HEK293 (cell line): Measurements from ENCODE around the gene ZNF174.

Source experiments
- GFI1B ChIP-seq: fragments of 450-650 bp; formaldehyde crosslinking; IDR thresholded peaks from 2 replicates; pipeline ENCODE4 v1.5.1; 2016; ENCODE audit warnings: missing biosample characterization, missing genetic modification characterization
- OSR2 ChIP-seq: fragments of 450-650 bp; formaldehyde crosslinking; IDR thresholded peaks from 2 replicates; pipeline ENCODE4 v1.5.1; 2016; ENCODE audit warnings: missing biosample characterization, missing genetic modification characterization
- SCRT2 ChIP-seq: fragments of 450-650 bp; formaldehyde crosslinking; IDR thresholded peaks from 2 replicates; pipeline ENCODE4 v1.5.1; 2016; ENCODE audit warnings: missing biosample characterization, missing genetic modification characterization
- SP7 ChIP-seq: fragments of 450-650 bp; formaldehyde crosslinking; IDR thresholded peaks from 2 replicates; pipeline ENCODE4 v1.5.1; 2016; ENCODE audit warnings: missing biosample characterization, missing genetic modification characterization
- TCF7L2 ChIP-seq: IDR thresholded peaks from 2 replicates; pipeline ENCODE4 v1.6.1; 2011; ENCODE audit warnings: low read depth, mild to moderate bottlenecking, inconsistent platforms, low read length, moderate library complexity, borderline replicate concordance
- ZBTB21 ChIP-seq: fragments of 450-650 bp; formaldehyde crosslinking; IDR thresholded peaks from 2 replicates; pipeline ENCODE4 v1.5.1; 2017; ENCODE audit warnings: missing biosample characterization, missing genetic modification characterization
- ZNF10 ChIP-seq: fragments of 450-650 bp; formaldehyde crosslinking; IDR thresholded peaks from 2 replicates; pipeline ENCODE4 v1.5.1; 2017; ENCODE audit warnings: missing biosample characterization, missing genetic modification characterization
- ZNF132 ChIP-seq: fragments of 450-650 bp; formaldehyde crosslinking; IDR thresholded peaks from 2 replicates; pipeline ENCODE4 v1.5.1; 2017; ENCODE audit warnings: missing biosample characterization, missing genetic modification characterization, borderline replicate concordance
- ZNF138 ChIP-seq: fragments of 450-650 bp; formaldehyde crosslinking; IDR thresholded peaks from 2 replicates; pipeline ENCODE4 v1.5.1; 2016; ENCODE audit warnings: missing biosample characterization, missing genetic modification characterization, borderline replicate concordance
- ZNF155 ChIP-seq: fragments of 450-650 bp; formaldehyde crosslinking; IDR thresholded peaks from 2 replicates; pipeline ENCODE4 v1.5.1; 2016; ENCODE audit warnings: missing biosample characterization, missing genetic modification characterization
- ZNF169 ChIP-seq: fragments of 450-650 bp; formaldehyde crosslinking; IDR thresholded peaks from 2 replicates; pipeline ENCODE4 v1.5.1; 2016; ENCODE audit warnings: missing biosample characterization, missing genetic modification characterization
- ZNF202 ChIP-seq: fragments of 450-650 bp; formaldehyde crosslinking; IDR thresholded peaks from 2 replicates; pipeline ENCODE4 v1.5.1; 2016; ENCODE audit warnings: missing biosample characterization, missing genetic modification characterization, borderline replicate concordance
- ZNF529 ChIP-seq: fragments of 450-650 bp; formaldehyde crosslinking; IDR thresholded peaks from 2 replicates; pipeline ENCODE4 v1.5.1; 2017; ENCODE audit warnings: missing genetic modification characterization, missing biosample characterization; ENCODE audit not compliant: insufficient replicate concordance
- ZNF621 ChIP-seq: fragments of 450-650 bp; formaldehyde crosslinking; IDR thresholded peaks from 2 replicates; pipeline ENCODE4 v1.5.1; 2017; ENCODE audit warnings: missing biosample characterization, missing genetic modification characterization
- ZNF701 ChIP-seq: fragments of 450-650 bp; formaldehyde crosslinking; IDR thresholded peaks from 2 replicates; pipeline ENCODE4 v1.5.1; 2016; ENCODE audit warnings: missing biosample characterization, missing genetic modification characterization
- ZNF837 ChIP-seq: fragments of 450-650 bp; formaldehyde crosslinking; IDR thresholded peaks from 2 replicates; pipeline ENCODE4 v1.5.1; 2016; ENCODE audit warnings: missing biosample characterization, missing genetic modification characterization
- TF ChIP-seq, protein P1 (sequence below): fragments of 450-650 bp; formaldehyde crosslinking; conservative IDR thresholded peaks from 2 replicates; pipeline ENCODE4 v1.5.1; 2016; ENCODE audit warnings: low read depth, missing biosample characterization, missing genetic modification characterization
- TF ChIP-seq, protein P2 (sequence below): fragments of 450-650 bp; formaldehyde crosslinking; IDR thresholded peaks from 2 replicates; pipeline ENCODE4 v1.5.1; 2016; ENCODE audit warnings: missing biosample characterization, missing genetic modification characterization
- TF ChIP-seq, protein P3 (sequence below): fragments of 450-650 bp; formaldehyde crosslinking; IDR thresholded peaks from 2 replicates; pipeline ENCODE4 v1.5.1; 2016; ENCODE audit warnings: missing biosample characterization, missing genetic modification characterization
- TF ChIP-seq, protein P4 (sequence below): fragments of 450-650 bp; formaldehyde crosslinking; IDR thresholded peaks from 2 replicates; pipeline ENCODE4 v1.5.1; 2016; ENCODE audit warnings: missing biosample characterization, missing genetic modification characterization
- TF ChIP-seq, protein P5 (sequence below): fragments of 450-650 bp; formaldehyde crosslinking; IDR thresholded peaks from 2 replicates; pipeline ENCODE4 v1.5.1; 2017; ENCODE audit warnings: missing biosample characterization, mild to moderate bottlenecking, missing genetic modification characterization, moderate library complexity
- TF ChIP-seq, protein P6 (sequence below): fragments of 450-650 bp; formaldehyde crosslinking; IDR thresholded peaks from 2 replicates; pipeline ENCODE4 v1.5.1; 2016; ENCODE audit warnings: missing biosample characterization, missing genetic modification characterization
- TF ChIP-seq, protein P7 (sequence below): fragments of 450-650 bp; formaldehyde crosslinking; IDR thresholded peaks from 2 replicates; pipeline ENCODE4 v1.5.1; 2017; ENCODE audit warnings: missing biosample characterization, missing genetic modification characterization

Gene ZNF174

DNA sequence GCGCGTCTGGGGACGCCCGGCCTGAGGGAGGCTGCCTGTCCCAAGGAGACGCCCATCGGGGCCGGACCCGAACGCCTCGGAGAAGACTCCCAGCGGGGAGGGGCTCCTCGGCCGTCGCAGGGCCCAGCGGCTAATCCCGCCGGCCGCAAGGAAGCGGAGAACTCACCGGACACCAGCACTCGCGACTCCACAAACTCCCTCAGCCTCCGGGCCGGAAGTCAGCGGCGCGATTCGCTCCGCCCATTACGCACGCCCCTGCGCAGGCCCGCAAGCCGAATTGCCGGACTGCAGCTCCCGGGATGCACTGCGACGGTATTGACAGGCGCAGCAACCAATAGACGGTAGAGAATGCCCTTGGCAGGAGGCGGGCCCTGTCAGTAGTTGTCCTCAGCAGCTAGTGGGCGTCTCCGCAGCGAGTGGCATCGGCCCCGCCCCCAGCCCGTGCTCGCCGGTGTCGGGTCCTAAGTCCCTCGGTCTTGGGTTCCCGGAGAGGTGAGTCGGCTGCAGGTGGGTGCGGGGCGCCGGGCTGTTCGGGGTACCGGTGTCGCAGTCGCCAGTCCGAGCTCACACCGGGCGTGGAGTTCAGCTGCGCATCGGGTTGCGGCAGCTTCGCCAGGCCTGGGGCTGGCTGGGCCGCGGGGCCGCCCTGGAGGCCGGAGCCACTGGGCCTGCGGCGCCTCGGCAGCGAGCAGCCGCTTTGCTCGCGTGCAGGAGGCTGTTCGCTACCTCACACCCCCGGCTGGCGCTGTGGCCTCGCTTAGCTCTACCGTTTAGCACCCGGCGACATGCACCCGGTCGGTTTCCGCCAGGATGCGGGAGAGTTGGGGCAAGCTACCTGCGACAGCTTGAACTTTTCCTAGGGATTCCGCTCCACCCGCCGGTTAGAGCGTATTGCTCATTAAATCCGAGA lies at the start of gene ZNF174, which contains the start of gene ZSCAN32 (continued):
- TF ChIP-seq, protein P1, sequence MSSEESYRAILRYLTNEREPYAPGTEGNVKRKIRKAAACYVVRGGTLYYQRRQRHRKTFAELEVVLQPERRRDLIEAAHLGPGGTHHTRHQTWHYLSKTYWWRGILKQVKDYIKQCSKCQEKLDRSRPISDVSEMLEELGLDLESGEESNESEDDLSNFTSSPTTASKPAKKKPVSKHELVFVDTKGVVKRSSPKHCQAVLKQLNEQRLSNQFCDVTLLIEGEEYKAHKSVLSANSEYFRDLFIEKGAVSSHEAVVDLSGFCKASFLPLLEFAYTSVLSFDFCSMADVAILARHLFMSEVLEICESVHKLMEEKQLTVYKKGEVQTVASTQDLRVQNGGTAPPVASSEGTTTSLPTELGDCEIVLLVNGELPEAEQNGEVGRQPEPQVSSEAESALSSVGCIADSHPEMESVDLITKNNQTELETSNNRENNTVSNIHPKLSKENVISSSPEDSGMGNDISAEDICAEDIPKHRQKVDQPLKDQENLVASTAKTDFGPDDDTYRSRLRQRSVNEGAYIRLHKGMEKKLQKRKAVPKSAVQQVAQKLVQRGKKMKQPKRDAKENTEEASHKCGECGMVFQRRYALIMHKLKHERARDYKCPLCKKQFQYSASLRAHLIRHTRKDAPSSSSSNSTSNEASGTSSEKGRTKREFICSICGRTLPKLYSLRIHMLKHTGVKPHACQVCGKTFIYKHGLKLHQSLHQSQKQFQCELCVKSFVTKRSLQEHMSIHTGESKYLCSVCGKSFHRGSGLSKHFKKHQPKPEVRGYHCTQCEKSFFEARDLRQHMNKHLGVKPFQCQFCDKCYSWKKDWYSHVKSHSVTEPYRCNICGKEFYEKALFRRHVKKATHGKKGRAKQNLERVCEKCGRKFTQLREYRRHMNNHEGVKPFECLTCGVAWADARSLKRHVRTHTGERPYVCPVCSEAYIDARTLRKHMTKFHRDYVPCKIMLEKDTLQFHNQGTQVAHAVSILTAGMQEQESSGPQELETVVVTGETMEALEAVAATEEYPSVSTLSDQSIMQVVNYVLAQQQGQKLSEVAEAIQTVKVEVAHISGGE: peak; percentile 93
- TF ChIP-seq, protein P2, sequence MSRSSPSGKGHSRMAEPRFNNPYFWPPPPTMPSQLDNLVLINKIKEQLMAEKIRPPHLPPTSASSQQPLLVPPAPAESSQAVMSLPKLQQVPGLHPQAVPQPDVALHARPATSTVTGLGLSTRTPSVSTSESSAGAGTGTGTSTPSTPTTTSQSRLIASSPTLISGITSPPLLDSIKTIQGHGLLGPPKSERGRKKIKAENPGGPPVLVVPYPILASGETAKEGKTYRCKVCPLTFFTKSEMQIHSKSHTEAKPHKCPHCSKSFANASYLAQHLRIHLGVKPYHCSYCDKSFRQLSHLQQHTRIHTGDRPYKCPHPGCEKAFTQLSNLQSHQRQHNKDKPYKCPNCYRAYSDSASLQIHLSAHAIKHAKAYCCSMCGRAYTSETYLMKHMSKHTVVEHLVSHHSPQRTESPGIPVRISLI (tag by site-specific recombination): no peak
- TF ChIP-seq ZNF529 (no peak), ZBTB21 (tag by site-specific recombination) (no peak), ZNF155 (tag by site-specific recombination) (no peak), SP7 (tag by site-specific recombination) (0 out of 2 replicates have a peak, but pooled peaks have one; percentile 68), ZNF169 (tag by site-specific recombination) (0 out of 2 replicates have a peak, but pooled peaks have one; percentile 35), ZNF132 (no peak), OSR2 (tag by site-specific recombination) (no peak), ZNF837 (tag by site-specific recombination) (no peak), ZNF621 (tag by site-specific recombination) (no peak), ZNF202 (no peak), ZNF138 (no peak), ZNF10 (tag by site-specific recombination) (no peak), TCF7L2 (no peak), ZNF701 (tag by site-specific recombination) (no peak), GFI1B (tag by site-specific recombination) (no peak), SCRT2 (tag by site-specific recombination) (peak; percentile 80)
- TF ChIP-seq, protein P3, sequence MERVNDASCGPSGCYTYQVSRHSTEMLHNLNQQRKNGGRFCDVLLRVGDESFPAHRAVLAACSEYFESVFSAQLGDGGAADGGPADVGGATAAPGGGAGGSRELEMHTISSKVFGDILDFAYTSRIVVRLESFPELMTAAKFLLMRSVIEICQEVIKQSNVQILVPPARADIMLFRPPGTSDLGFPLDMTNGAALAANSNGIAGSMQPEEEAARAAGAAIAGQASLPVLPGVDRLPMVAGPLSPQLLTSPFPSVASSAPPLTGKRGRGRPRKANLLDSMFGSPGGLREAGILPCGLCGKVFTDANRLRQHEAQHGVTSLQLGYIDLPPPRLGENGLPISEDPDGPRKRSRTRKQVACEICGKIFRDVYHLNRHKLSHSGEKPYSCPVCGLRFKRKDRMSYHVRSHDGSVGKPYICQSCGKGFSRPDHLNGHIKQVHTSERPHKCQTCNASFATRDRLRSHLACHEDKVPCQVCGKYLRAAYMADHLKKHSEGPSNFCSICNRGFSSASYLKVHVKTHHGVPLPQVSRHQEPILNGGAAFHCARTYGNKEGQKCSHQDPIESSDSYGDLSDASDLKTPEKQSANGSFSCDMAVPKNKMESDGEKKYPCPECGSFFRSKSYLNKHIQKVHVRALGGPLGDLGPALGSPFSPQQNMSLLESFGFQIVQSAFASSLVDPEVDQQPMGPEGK (tag by site-specific recombination): peak; percentile 72
- TF ChIP-seq, protein P4, sequence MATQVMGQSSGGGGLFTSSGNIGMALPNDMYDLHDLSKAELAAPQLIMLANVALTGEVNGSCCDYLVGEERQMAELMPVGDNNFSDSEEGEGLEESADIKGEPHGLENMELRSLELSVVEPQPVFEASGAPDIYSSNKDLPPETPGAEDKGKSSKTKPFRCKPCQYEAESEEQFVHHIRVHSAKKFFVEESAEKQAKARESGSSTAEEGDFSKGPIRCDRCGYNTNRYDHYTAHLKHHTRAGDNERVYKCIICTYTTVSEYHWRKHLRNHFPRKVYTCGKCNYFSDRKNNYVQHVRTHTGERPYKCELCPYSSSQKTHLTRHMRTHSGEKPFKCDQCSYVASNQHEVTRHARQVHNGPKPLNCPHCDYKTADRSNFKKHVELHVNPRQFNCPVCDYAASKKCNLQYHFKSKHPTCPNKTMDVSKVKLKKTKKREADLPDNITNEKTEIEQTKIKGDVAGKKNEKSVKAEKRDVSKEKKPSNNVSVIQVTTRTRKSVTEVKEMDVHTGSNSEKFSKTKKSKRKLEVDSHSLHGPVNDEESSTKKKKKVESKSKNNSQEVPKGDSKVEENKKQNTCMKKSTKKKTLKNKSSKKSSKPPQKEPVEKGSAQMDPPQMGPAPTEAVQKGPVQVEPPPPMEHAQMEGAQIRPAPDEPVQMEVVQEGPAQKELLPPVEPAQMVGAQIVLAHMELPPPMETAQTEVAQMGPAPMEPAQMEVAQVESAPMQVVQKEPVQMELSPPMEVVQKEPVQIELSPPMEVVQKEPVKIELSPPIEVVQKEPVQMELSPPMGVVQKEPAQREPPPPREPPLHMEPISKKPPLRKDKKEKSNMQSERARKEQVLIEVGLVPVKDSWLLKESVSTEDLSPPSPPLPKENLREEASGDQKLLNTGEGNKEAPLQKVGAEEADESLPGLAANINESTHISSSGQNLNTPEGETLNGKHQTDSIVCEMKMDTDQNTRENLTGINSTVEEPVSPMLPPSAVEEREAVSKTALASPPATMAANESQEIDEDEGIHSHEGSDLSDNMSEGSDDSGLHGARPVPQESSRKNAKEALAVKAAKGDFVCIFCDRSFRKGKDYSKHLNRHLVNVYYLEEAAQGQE (tag by site-specific recombination): 0 out of 2 replicates have a peak, but pooled peaks have one; percentile 28
- TF ChIP-seq, protein P5, sequence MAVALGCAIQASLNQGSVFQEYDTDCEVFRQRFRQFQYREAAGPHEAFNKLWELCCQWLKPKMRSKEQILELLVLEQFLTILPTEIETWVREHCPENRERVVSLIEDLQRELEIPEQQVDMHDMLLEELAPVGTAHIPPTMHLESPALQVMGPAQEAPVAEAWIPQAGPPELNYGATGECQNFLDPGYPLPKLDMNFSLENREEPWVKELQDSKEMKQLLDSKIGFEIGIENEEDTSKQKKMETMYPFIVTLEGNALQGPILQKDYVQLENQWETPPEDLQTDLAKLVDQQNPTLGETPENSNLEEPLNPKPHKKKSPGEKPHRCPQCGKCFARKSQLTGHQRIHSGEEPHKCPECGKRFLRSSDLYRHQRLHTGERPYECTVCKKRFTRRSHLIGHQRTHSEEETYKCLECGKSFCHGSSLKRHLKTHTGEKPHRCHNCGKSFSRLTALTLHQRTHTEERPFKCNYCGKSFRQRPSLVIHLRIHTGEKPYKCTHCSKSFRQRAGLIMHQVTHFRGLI (tag by site-specific recombination): no peak
- TF ChIP-seq, protein P6, sequence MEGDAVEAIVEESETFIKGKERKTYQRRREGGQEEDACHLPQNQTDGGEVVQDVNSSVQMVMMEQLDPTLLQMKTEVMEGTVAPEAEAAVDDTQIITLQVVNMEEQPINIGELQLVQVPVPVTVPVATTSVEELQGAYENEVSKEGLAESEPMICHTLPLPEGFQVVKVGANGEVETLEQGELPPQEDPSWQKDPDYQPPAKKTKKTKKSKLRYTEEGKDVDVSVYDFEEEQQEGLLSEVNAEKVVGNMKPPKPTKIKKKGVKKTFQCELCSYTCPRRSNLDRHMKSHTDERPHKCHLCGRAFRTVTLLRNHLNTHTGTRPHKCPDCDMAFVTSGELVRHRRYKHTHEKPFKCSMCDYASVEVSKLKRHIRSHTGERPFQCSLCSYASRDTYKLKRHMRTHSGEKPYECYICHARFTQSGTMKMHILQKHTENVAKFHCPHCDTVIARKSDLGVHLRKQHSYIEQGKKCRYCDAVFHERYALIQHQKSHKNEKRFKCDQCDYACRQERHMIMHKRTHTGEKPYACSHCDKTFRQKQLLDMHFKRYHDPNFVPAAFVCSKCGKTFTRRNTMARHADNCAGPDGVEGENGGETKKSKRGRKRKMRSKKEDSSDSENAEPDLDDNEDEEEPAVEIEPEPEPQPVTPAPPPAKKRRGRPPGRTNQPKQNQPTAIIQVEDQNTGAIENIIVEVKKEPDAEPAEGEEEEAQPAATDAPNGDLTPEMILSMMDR (tag by site-specific recombination): peak; percentile 70
- TF ChIP-seq, protein P7, sequence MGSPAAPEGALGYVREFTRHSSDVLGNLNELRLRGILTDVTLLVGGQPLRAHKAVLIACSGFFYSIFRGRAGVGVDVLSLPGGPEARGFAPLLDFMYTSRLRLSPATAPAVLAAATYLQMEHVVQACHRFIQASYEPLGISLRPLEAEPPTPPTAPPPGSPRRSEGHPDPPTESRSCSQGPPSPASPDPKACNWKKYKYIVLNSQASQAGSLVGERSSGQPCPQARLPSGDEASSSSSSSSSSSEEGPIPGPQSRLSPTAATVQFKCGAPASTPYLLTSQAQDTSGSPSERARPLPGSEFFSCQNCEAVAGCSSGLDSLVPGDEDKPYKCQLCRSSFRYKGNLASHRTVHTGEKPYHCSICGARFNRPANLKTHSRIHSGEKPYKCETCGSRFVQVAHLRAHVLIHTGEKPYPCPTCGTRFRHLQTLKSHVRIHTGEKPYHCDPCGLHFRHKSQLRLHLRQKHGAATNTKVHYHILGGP (tag by site-specific recombination): no peak
